WTC11 (cell line): ENCODE measurements around the gene CHST3. TPM values are rescaled to one million over a fixed set of nuclear protein-coding genes. Genes with fewer than 3 reads are reported as not detected.
"Not testable (repeated sequence)": the region's sequence is repeated elsewhere in the genome, so short reads cannot be mapped to it uniquely, and the experiment has no call there.

Experiments
- ATAC-seq: fragments of 200-7000 bp; cut with Tn5 transposase; 2 replicates; pipeline ENCODE4 v1.10.0; 2021; ENCODE audit warnings: mild to moderate bottlenecking, moderate library complexity
- CTCF ChIA-PET: fragments of 300-600 bp; sonication (Branson Sonifier 250); formaldehyde crosslinking; loops from one replicate; lab custom pipeline; 2021; ENCODE audit warnings: antibody characterized with exemption; lab: Charles Lee
- POLR2A ChIA-PET: fragments of 350-600 bp; sonication (Branson Sonifier 250); formaldehyde crosslinking; loops from one replicate; lab custom pipeline; 2021; ENCODE audit warnings: antibody characterized with exemption; lab: Charles Lee
- DNase-seq: peaks from one replicate; pipeline ENCODE4 v3.0.0; 2021; ENCODE audit warnings: low spot score
- H3K27ac Mint-ChIP-seq: 2 replicates; pipeline ENCODE4 v1.8.0; 2021; ENCODE audit warnings: mixed read lengths
- H3K27me3 Mint-ChIP-seq: 2 replicates; pipeline ENCODE4 v1.8.0; 2021; ENCODE audit warnings: low read depth, mild to moderate bottlenecking, moderate library complexity, mixed read lengths
- H3K36me3 Mint-ChIP-seq: 2 replicates; pipeline ENCODE4 v1.8.0; 2021; ENCODE audit warnings: mixed read lengths
- H3K4me1 Mint-ChIP-seq: 2 replicates; pipeline ENCODE4 v1.8.0; 2022; ENCODE audit warnings: mixed read lengths
- H3K4me3 Mint-ChIP-seq: 2 replicates; pipeline ENCODE4 v1.8.0; 2021; ENCODE audit warnings: mild to moderate bottlenecking, moderate library complexity, mixed read lengths
- H3K9me3 Mint-ChIP-seq: 2 replicates; pipeline ENCODE4 v1.8.0; 2021; ENCODE audit warnings: mixed read lengths
- ATF2 ChIP-seq: sonication (generic); formaldehyde crosslinking; IDR thresholded peaks from 2 replicates; pipeline ENCODE4 v1.8.1; 2022; ENCODE audit warnings: low read depth, missing genetic modification reagents, borderline replicate concordance
- ATF6 ChIP-seq: sonication (generic); formaldehyde crosslinking; IDR thresholded peaks from 2 replicates; pipeline ENCODE4 v1.8.1; 2023; ENCODE audit warnings: mild to moderate bottlenecking, missing genetic modification reagents
- ELF4 ChIP-seq: sonication (generic); formaldehyde crosslinking; IDR thresholded peaks from 2 replicates; pipeline ENCODE4 v1.8.1; 2022; ENCODE audit warnings: low read depth, mild to moderate bottlenecking, moderate library complexity, missing genetic modification reagents
- ETV6 ChIP-seq: sonication (generic); formaldehyde crosslinking; IDR thresholded peaks from 2 replicates; pipeline ENCODE4 v1.8.1; 2022; ENCODE audit warnings: mild to moderate bottlenecking, missing genetic modification reagents
- JUN ChIP-seq: sonication (generic); formaldehyde crosslinking; IDR thresholded peaks from 2 replicates; pipeline ENCODE4 v1.8.0; 2023; ENCODE audit warnings: mild to moderate bottlenecking, missing genetic modification reagents
- KAT7 ChIP-seq: sonication (generic); formaldehyde crosslinking; IDR thresholded peaks from 2 replicates; pipeline ENCODE4 v1.8.1; 2023; ENCODE audit warnings: missing genetic modification reagents, mild to moderate bottlenecking, borderline replicate concordance
- SOX15 ChIP-seq: fragments of 250-450 bp; sonication (Bioruptor Pico); IDR thresholded peaks from 2 replicates; pipeline ENCODE4 v1.9.0; 2021; ENCODE audit warnings: mild to moderate bottlenecking
- SP1 ChIP-seq: sonication (generic); formaldehyde crosslinking; conservative IDR thresholded peaks from 2 replicates; pipeline ENCODE4 v1.8.1; 2022; ENCODE audit warnings: missing genetic modification reagents
- ZBTB21 ChIP-seq: sonication (generic); formaldehyde crosslinking; IDR thresholded peaks from 2 replicates; pipeline ENCODE4 v1.8.1; 2023; ENCODE audit warnings: mild to moderate bottlenecking, missing genetic modification reagents, borderline replicate concordance
- ZMAT4 ChIP-seq: fragments of 250-450 bp; sonication (Bioruptor Pico); IDR thresholded peaks from 2 replicates; pipeline ENCODE4 v1.9.0; 2021; ENCODE audit warnings: mild to moderate bottlenecking
- ZNF121 ChIP-seq: sonication (generic); formaldehyde crosslinking; IDR thresholded peaks from 2 replicates; pipeline ENCODE4 v1.8.0; 2023; ENCODE audit warnings: missing genetic modification reagents
- ZNF317 ChIP-seq: sonication (generic); formaldehyde crosslinking; IDR thresholded peaks from 2 replicates; pipeline ENCODE4 v1.8.1; 2023; ENCODE audit warnings: low read depth, mild to moderate bottlenecking, moderate library complexity, missing genetic modification reagents, borderline replicate concordance
- ZNF416 ChIP-seq: fragments of 250-450 bp; sonication (Bioruptor Pico); IDR thresholded peaks from 2 replicates; pipeline ENCODE4 v1.9.0; 2021; ENCODE audit warnings: mild to moderate bottlenecking, inconsistent platforms
- ZNF671 ChIP-seq: fragments of 250-450 bp; sonication (Bioruptor Pico); IDR thresholded peaks from 2 replicates; pipeline ENCODE4 v1.8.0; 2021; ENCODE audit warnings: mild to moderate bottlenecking
- total RNA-seq: library from RNA; stranded (reverse); gene quantifications from 3 replicates; pipeline ENCODE4 v1.2.3, GENCODE V29; 2021
- TF ChIP-seq, protein P1 (sequence below): sonication (generic); formaldehyde crosslinking; IDR thresholded peaks from 2 replicates; pipeline ENCODE4 v1.8.1; 2023; ENCODE audit warnings: mild to moderate bottlenecking, missing genetic modification reagents
- TF ChIP-seq, protein P2 (sequence below): sonication (generic); formaldehyde crosslinking; IDR thresholded peaks from 2 replicates; pipeline ENCODE4 v1.8.1; 2023; ENCODE audit warnings: mild to moderate bottlenecking, moderate library complexity, missing genetic modification reagents
- TF ChIP-seq, protein P3 (sequence below): sonication (generic); formaldehyde crosslinking; IDR thresholded peaks from 2 replicates; pipeline ENCODE4 v1.8.1; 2023; ENCODE audit warnings: mild to moderate bottlenecking, missing genetic modification reagents, moderate library complexity

CHST3 gene
- total RNA-seq, 1 experiment from 2014 or later = 7.0 TPM

DNA sequence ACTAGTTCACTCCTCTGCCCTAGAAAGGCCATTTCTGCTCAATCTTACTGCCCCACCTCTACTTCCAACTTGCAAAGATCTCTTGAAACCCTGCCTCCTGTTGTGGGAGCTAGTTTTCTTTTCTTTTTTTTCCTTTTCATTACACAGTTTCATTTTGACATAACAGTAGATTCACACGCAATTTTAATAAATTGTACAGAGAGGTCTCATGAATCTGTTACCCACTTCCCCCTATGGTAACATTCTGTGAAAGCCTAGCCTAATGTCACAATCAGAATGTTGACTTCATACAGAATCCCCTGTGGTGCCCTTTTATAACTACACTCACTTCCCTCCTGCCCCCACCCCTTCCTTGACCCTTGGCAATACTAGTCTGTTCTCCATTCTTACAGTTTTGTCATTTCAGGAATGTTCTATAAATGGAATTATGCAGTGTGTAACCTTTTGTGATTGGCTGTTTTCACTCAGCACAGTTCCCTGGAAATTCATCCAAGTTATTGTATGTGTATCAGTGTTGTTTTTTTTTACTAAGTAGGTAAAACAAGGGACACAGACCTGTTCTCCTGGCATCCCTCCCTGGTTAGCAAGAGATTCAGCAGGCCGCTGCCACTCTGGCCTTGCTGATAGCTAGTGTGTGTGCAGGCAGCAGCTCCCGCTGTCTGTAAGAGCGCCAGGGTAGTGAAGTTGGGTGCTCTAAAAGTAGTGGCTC lies 21.5 kb downstream of the CHST3 start (continued):
- no peak for TF ChIP-seq ATF2 (CRISPR knock-in tag)
- TF ChIP-seq, protein P1, sequence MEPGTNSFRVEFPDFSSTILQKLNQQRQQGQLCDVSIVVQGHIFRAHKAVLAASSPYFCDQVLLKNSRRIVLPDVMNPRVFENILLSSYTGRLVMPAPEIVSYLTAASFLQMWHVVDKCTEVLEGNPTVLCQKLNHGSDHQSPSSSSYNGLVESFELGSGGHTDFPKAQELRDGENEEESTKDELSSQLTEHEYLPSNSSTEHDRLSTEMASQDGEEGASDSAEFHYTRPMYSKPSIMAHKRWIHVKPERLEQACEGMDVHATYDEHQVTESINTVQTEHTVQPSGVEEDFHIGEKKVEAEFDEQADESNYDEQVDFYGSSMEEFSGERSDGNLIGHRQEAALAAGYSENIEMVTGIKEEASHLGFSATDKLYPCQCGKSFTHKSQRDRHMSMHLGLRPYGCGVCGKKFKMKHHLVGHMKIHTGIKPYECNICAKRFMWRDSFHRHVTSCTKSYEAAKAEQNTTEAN = no peak
- no peak for TF ChIP-seq ETV6 (CRISPR knock-in tag)
- TF ChIP-seq ZNF416 (CRISPR knock-in tag) = no peak
- TF ChIP-seq JUN (CRISPR knock-in tag) = no peak
- TF ChIP-seq KAT7 = no peak
- no peak for TF ChIP-seq ZMAT4 (CRISPR knock-in tag)
- no peak for TF ChIP-seq ZNF671 (CRISPR knock-in tag)
- TF ChIP-seq ELF4 = no peak

- not testable (repeated sequence) for H3K27me3 Mint-ChIP-seq
Measured at GRCh38 chr10:71988895-71989294, 24.7 kb downstream of the CHST3 start.

DNA sequence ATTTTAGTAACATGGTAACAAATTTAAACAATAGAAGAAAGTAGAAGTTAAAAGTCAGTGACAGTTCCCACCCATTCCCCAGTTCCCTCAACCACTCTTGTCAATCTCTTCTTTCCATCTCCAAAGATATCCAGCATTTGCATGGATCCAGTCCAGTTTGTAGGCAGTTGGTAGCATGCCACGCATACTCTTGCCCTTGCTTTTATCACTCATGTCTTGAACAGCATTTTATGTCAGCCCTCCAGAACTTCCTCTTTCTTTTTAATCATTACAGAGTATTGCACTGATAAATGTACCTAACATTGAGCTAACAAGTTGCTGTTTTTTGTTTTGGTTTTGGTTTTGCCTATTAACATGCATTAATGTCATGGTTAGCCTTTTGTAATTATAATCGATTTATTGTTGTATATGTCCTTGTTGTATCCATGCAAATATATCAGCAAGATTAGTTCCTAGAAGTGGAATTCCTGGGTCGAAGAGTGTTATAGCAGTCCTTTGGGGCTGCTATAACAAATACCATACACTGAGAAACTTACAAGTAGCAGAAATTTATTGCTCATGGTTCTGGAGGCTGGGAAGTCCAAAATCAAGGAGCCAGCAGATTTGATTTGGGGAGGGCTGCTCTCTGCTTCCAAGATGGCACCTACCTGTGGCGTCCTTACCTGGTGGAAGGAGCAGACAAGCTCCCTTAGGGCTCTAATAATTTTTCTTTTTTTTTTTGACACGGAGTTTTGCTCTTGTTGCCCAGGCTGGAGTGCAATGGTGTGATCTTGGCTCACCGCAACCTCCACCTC lies 25.7 kb downstream of the CHST3 start:
- POLR2A ChIA-PET = no interaction called here
- H3K4me1 Mint-ChIP-seq = no peaks in the 10 kb centered on the region
- no peak for ATAC-seq

More at GRCh38 chr10:71988895-71989294, 24.7 kb downstream of the CHST3 start:
- H3K4me1 Mint-ChIP-seq, H3K27ac Mint-ChIP-seq, DNase-seq, ATAC-seq, H3K4me3 Mint-ChIP-seq, POLR2A ChIA-PET: not testable (repeated sequence)
- CTCF ChIA-PET = interaction anchor here (0.9 to 1.3 kb wide), 2 partner anchors 11 to 32 kb away, joined by 3 to 4 read pairs; no protein-coding TSS in a partner anchor
- Mint-ChIP-seq H3K36me3 (peaks cover 10% of the 10 kb centered on the region), H3K9me3 (peaks cover 15% of the 10 kb centered on the region)

More for the DNA sequence above, 25.7 kb downstream of the CHST3 start:
- Mint-ChIP-seq H3K36me3 (peaks cover 10% of the 10 kb centered on the region), H3K9me3 (peaks cover 15% of the 10 kb centered on the region), H3K4me3 (no peak overlapping the region), H3K27ac (no peak overlapping the region), H3K27me3 (no peaks in the 10 kb centered on the region)
- TF ChIP-seq SP1 (no peak), JUN (CRISPR knock-in tag) (no peak), ZNF317 (no peak), ZNF121 (CRISPR knock-in tag) (no peak), SOX15 (CRISPR knock-in tag) (no peak), ATF6 (CRISPR knock-in tag) (no peak), ZBTB21 (CRISPR knock-in tag) (no peak)
- TF ChIP-seq, protein P2, sequence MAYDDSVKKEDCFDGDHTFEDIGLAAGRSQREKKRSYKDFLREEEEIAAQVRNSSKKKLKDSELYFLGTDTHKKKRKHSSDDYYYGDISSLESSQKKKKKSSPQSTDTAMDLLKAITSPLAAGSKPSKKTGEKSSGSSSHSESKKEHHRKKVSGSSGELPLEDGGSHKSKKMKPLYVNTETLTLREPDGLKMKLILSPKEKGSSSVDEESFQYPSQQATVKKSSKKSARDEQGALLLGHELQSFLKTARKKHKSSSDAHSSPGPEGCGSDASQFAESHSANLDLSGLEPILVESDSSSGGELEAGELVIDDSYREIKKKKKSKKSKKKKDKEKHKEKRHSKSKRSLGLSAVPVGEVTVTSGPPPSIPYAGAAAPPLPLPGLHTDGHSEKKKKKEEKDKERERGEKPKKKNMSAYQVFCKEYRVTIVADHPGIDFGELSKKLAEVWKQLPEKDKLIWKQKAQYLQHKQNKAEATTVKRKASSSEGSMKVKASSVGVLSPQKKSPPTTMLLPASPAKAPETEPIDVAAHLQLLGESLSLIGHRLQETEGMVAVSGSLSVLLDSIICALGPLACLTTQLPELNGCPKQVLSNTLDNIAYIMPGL (CRISPR knock-in tag) = no peak
- TF ChIP-seq, protein P3, sequence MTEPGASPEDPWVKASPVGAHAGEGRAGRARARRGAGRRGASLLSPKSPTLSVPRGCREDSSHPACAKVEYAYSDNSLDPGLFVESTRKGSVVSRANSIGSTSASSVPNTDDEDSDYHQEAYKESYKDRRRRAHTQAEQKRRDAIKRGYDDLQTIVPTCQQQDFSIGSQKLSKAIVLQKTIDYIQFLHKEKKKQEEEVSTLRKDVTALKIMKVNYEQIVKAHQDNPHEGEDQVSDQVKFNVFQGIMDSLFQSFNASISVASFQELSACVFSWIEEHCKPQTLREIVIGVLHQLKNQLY (CRISPR knock-in tag) = no peak
- CTCF ChIA-PET = no interaction called here
- no peak for DNase-seq
